HG03442 (cell line): ENCODE data around the gene IFNA7.
"Not testable (repeated sequence)": the region's sequence is repeated elsewhere in the genome, so short reads cannot be mapped to it uniquely, and the experiment has no call there.

ENCODE experiments used
- ATAC-seq: cut with Tn5 transposase; IDR thresholded peaks from one replicate; pipeline ENCODE4 v1.9.1; 2021; ENCODE audit warnings: mild to moderate bottlenecking, moderate library complexity; ENCODE audit not compliant: unreplicated experiment

The IFNA7 gene

GRCh38 chr9:21182810-21183736 is 18.9 kb downstream of the IFNA7 start:
- ATAC-seq = peak; percentile 96

DNA sequence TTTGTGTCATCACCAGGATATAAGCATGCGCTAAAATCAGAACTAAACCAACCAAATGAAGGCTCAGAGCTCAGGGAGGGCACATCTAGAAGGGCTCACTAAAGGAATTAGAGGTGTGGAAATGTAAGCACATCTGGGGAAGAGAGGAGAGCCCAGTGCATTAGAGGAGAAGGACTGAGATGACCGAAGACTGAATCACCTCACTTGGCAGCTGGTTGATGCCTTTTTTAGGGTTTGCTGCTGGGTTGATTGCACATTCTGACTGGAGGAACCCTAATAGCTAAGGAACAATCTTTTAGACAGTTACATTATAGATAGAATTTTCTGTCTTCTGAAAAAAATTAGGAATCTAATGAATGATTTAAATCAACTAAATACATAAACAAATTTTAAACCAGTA is 27.3 kb downstream of the IFNA7 start:
- no peak for ATAC-seq

DNA sequence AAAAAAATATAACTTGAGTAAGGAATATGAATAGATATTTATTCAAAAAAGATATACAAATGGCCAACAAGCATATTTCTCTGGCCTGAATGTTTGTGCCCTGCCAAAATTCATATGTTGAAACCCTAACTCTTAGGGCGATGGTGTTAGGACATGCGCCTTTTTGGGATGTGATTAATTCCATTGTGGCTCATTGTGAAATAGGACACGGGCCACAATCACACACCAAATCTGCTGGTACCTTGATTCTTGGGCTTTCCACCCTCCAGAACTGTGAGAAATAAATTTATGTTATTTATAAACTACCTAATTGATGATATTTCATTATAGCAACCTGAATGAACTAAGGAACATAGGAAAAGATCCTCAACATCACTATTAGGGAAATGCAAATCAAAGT is 29.8 kb downstream of the IFNA7 start:
- no peak for ATAC-seq

- no peak for ATAC-seq
These were observed 30.7 kb downstream of the IFNA7 start for GRCh38 chr9:21171351-21171750.

DNA sequence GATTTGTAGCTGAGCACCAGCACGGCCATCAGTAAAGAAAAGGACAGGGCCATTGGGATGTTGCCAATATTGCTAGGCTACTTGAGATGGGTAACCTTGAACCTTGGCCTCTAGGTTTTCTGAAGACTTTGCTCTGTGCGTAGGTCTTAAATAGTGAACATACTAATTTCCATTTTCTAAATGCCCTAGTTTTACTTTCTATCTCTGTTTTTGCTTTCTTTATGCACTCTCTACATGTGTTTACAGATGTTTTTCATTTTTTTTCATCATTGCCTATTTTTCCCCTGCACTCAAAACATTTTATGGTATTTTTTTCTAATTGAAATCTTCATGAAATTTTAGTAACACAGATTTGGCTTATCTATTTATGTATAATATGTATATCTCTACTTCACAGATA is 35.4 kb downstream of the IFNA7 start, which contains the start of gene IFNA21:
Gene IFNA21 (minus strand): TSS at position 101 of the 400 bp plus-strand sequence. CDS start 48 bp downstream, at position 53.
- not testable (repeated sequence) for ATAC-seq

- no peak for ATAC-seq
These were observed 36.5 kb downstream of the IFNA7 start for GRCh38 chr9:21165516-21165915.

DNA sequence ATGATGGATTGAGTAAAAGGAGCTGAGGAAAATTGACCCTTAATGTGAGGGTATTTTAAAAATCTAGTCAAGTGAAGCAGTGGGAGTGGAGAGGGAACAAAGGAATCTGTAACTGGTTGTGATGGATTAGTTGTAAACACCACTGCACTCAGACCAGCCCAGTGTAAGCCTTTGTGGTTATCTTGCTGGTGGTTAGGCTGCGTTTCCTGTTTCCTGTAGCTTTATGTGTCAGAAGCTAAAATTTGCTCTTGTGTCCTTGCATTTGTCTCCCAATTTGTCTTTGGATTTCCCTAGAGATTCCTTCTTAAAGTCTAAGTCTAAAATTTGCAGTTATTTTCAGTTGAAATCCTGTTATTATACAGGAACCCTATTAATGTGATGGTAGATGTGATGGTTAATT is 41.8 kb downstream of the IFNA7 start:
- peak; percentile 92 for ATAC-seq

DNA sequence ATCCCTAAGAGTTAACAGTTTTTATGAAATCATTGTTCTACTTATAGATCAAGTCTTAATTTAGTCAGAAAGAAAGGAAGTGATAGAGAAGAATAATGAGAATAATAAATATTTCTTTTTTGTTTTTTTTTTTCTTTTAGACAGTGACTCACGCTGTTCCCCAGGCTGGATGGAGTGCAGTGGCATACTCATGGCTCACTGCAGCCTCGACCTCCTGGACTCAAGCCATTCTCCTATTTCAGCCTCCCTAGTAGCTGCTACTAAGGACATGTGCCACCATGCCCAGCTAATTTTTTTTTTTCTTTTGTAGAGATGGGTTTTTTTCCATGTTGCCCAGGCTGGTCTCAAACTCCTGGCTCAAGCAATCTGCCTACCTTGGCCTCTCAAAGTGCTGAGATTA is 46.5 kb downstream of the IFNA7 start:
- ATAC-seq = no peak

DNA sequence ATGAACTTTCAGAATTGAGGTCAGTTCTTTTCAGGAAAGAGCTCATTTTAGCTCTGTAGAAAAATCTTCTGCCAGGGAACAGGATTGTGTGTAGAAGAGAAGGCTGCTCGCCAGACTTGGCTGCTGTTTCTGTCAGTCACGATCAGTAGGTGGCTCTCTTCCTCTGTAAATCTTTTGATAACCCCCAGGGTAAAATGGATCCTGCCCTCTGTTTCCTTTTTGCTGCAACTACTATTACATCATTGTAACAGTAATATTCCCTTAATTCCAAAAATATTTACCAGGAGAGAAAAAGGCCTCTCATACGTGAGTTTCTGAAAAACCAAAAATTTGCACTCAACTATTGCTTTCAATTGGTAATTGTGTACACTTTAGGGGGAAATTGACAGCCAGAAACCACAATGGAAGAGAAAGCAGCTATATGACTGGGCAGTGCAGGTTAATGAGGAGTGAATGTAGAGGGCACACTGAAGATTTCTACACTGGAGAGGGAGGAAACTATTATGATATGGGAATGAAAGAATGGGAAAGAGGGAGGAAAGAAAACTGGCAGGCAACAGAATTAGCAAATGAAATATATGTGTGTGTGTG is 47.9 kb downstream of the IFNA7 start:
- peak; percentile 85 for ATAC-seq

- ATAC-seq = peak; percentile 25
These were observed 48.5 kb downstream of the IFNA7 start for GRCh38 chr9:21153336-21154017.
